HepG2 (cell line): ENCODE measurements around the gene SLC25A28. TPM values are rescaled to one million over a fixed set of nuclear protein-coding genes. Genes with fewer than 3 reads are reported as not detected.

ENCODE experiments used
- CREM ChIP-seq, 2 experiments: sonication (generic) in 1 of 2; formaldehyde crosslinking in 1 of 2; IDR thresholded peaks; 2 replicates each; pipeline versions ENCODE4 v1.4.0 to v1.6.1; 2016 to 2020; ENCODE audit warnings: antibody characterized with exemption in 1 of 2, mild to moderate bottlenecking in 1 of 2, missing genetic modification reagents in 1 of 2
- HNF4A ChIP-seq: sonication (generic); formaldehyde crosslinking; IDR thresholded peaks from 2 replicates; pipeline ENCODE4 v1.4.0; 2020; ENCODE audit warnings: missing genetic modification reagents
- ISL2 ChIP-seq: sonication (generic); formaldehyde crosslinking; IDR thresholded peaks from 2 replicates; pipeline ENCODE4 v1.5.0; 2020; ENCODE audit warnings: missing genetic modification reagents
- MED1 ChIP-seq: sonication (generic); formaldehyde crosslinking; IDR thresholded peaks from 2 replicates; pipeline ENCODE4 v1.4.0; 2020; ENCODE audit warnings: missing genetic modification reagents
- MIXL1 ChIP-seq: IDR thresholded peaks from 2 replicates; pipeline ENCODE4 v1.6.1; 2016
- NCOA5 ChIP-seq: sonication (generic); formaldehyde crosslinking; IDR thresholded peaks from 2 replicates; pipeline ENCODE4 v1.4.0; 2020; ENCODE audit warnings: missing genetic modification reagents
- NFE2 ChIP-seq: sonication (generic); formaldehyde crosslinking; IDR thresholded peaks from 2 replicates; pipeline ENCODE4 v1.4.0; 2020; ENCODE audit warnings: missing genetic modification reagents
- NFE2L2 ChIP-seq: fragments of 150-350 bp; IDR thresholded peaks from 2 replicates; pipeline ENCODE4 v1.6.1; 2014; ENCODE audit warnings: low read length
- NONO ChIP-seq, 2 experiments: fragments of 450-650 bp in 1 of 2; sonication (generic) in 1 of 2; formaldehyde crosslinking in 1 of 2; IDR thresholded peaks in 1 of 2; conservative IDR thresholded peaks in 1 of 2; 2 replicates each; pipeline versions ENCODE4 v1.6.1 to v1.8.0; 2017 to 2022; ENCODE audit warnings: mild to moderate bottlenecking in 1 of 2, missing genetic modification reagents in 1 of 2, moderate library complexity in 1 of 2
- RXRA ChIP-seq: sonication (generic); formaldehyde crosslinking; IDR thresholded peaks from 2 replicates; pipeline ENCODE4 v1.5.1; 2020; ENCODE audit warnings: missing genetic modification reagents
- ZFY ChIP-seq: sonication (generic); formaldehyde crosslinking; IDR thresholded peaks from 2 replicates; pipeline ENCODE4 v1.4.0; 2020; ENCODE audit warnings: missing genetic modification reagents
- ZNF12 ChIP-seq: sonication (generic); formaldehyde crosslinking; IDR thresholded peaks from 2 replicates; pipeline ENCODE4 v1.5.0; 2020; ENCODE audit warnings: missing genetic modification reagents
- ZNF18 ChIP-seq: sonication (generic); formaldehyde crosslinking; IDR thresholded peaks from 2 replicates; pipeline ENCODE4 v1.8.0; 2022; ENCODE audit warnings: mild to moderate bottlenecking, missing genetic modification reagents; ENCODE audit not compliant: insufficient replicate concordance
- ZNF280D ChIP-seq: sonication (generic); formaldehyde crosslinking; IDR thresholded peaks from 2 replicates; pipeline ENCODE4 v1.5.1; 2020; ENCODE audit warnings: mild to moderate bottlenecking, missing genetic modification reagents
- ZNF335 ChIP-seq: sonication (generic); formaldehyde crosslinking; IDR thresholded peaks from 2 replicates; pipeline ENCODE4 v1.4.0; 2020; ENCODE audit warnings: missing genetic modification reagents
- ZNF441 ChIP-seq: sonication (generic); formaldehyde crosslinking; IDR thresholded peaks from 2 replicates; pipeline ENCODE4 v1.7.0; 2021; ENCODE audit warnings: missing genetic modification reagents, borderline replicate concordance
- ZNF761 ChIP-seq: sonication (generic); formaldehyde crosslinking; conservative IDR thresholded peaks from 2 replicates; pipeline ENCODE4 v1.4.0; 2020; ENCODE audit warnings: mild to moderate bottlenecking, missing genetic modification reagents
- ZNF792 ChIP-seq: IDR thresholded peaks from 2 replicates; pipeline ENCODE4 v1.6.1; 2016
- ZSCAN25 ChIP-seq: sonication (generic); formaldehyde crosslinking; IDR thresholded peaks from 2 replicates; pipeline ENCODE4 v1.8.0; 2022; ENCODE audit warnings: mild to moderate bottlenecking, missing genetic modification reagents
- polyA plus RNA-seq, 8 experiments: library from polyadenylated mRNA; depleted of rRNA in 3 of 8; stranded (reverse) in 7 of 8; unstranded in 1 of 8; fragments of >200 nt; fragmentation: Illumina TruSeq in 4 of 8; extraction: Trizol in 4 of 8; gene quantifications; 2 replicates each; pipeline versions ENCODE4 v1.2.1 to v1.2.3, GENCODE V29; 2011 to 2016; ENCODE audit warnings: low read depth in 4 of 8, missing spikeins in 1 of 8, mixed read lengths in 1 of 8; ENCODE audit not compliant: insufficient read depth in 1 of 8
- total RNA-seq, 5 experiments: library from RNA; depleted of rRNA; stranded (reverse); fragments of >200 nt; fragmentation: Illumina TruSeq; extraction: Trizol; gene quantifications; 2 replicates each; pipeline ENCODE4 v1.2.3, GENCODE V29; 2016; ENCODE audit warnings: low read depth in 1 of 5

Gene SLC25A28
- total and polyA plus RNA-seq, 2 of the 13 experiments (the other 11 are each of a cell fraction or from before 2014, with no cell fraction given) = 15.2 to 41.0 TPM

GRCh38 chr10:99647601-99648151 lies 27.4 kb upstream of the SLC25A28 start (continued):
- TF ChIP-seq ZNF335 (CRISPR knock-in tag) (no peak), ZNF441 (CRISPR knock-in tag) (no peak), ZSCAN25 (no peak), ZNF280D (no peak), NONO (IDR thresholded peaks at IDR 0.05) (no peak), NONO (CRISPR knock-in tag; conservative IDR thresholded peaks at IDR 0.05) (no peak), HNF4A (CRISPR knock-in tag) (0 out of 2 replicates have a peak, but pooled peaks have one; percentile 1), NFE2 (no peak), ZNF792 (CRISPR knock-in tag) (no peak), ZNF12 (CRISPR knock-in tag) (no peak), MIXL1 (CRISPR knock-in tag) (no peak), ISL2 (CRISPR knock-in tag) (0 out of 2 replicates have a peak, but pooled peaks have one; percentile 31), NFE2L2 (no peak), CREM (IDR thresholded peaks at IDR 0.05) (peak; percentile 56), CREM (CRISPR knock-in tag; IDR thresholded peaks at IDR 0.05) (no peak), MED1 (CRISPR knock-in tag) (no peak), ZNF761 (CRISPR knock-in tag) (no peak), ZFY (CRISPR knock-in tag) (no peak), ZNF18 (CRISPR knock-in tag) (no peak), RXRA (CRISPR knock-in tag) (no peak), NCOA5 (CRISPR knock-in tag) (no peak)
